Right atrium auricular region (tissue), 2 donors: Measurements from ENCODE around the gene CASP4. TPM values are rescaled to one million over a fixed set of nuclear protein-coding genes. Genes with fewer than 3 reads are reported as not detected.

Source experiments
- DNase-seq: peaks from one replicate; pipeline ENCODE4 v3.0.0-alpha.2; 2019; ENCODE audit warnings: low spot score
- H3K27ac ChIP-seq, 2 donors: fragments of 200-600 bp; sonication (generic); 1 replicate in 1 of 2; 2 replicates in 1 of 2; pipeline ENCODE4 v1.5.1; 2016 to 2019
- H3K27me3 ChIP-seq, 2 donors: fragments of 200-600 bp; sonication (generic); one replicate each; pipeline versions ENCODE4 v1.5.1 to v1.6.0; 2017 to 2019
- H3K36me3 ChIP-seq: fragments of 200-600 bp; sonication (generic); one replicate; pipeline ENCODE4 v1.5.1; 2016
- H3K4me1 ChIP-seq, 2 donors: fragments of 200-600 bp; sonication (generic); one replicate each; pipeline versions ENCODE4 v1.5.1 to v1.6.0; 2017 to 2019
- H3K4me3 ChIP-seq, 2 donors: fragments of 200-600 bp; sonication (generic); 1 replicate in 1 of 2; 2 replicates in 1 of 2; pipeline ENCODE4 v1.5.1; 2017 to 2019; ENCODE audit warnings: mild to moderate bottlenecking in 1 of 2, moderate library complexity in 1 of 2
- H3K9me3 ChIP-seq, 2 donors: fragments of 200-600 bp; sonication (generic); one replicate each; pipeline ENCODE4 v1.5.1; 2019
- CTCF ChIP-seq, 2 donors: fragments of 200-600 bp; sonication (generic); IDR thresholded peaks; one replicate each; pipeline ENCODE4 v1.5.1; 2019; ENCODE audit warnings: antibody characterized with exemption in 2 of 2
- total RNA-seq, 2 donors: library from RNA; depleted of rRNA; stranded (reverse); fragments of >200 nt; gene quantifications; one replicate each; pipeline ENCODE4 v1.1.0, GENCODE V29; 2016

CASP4 gene
- total RNA-seq, 2 donors from 2014 or later: 22.4 to 39.4 TPM

DNA sequence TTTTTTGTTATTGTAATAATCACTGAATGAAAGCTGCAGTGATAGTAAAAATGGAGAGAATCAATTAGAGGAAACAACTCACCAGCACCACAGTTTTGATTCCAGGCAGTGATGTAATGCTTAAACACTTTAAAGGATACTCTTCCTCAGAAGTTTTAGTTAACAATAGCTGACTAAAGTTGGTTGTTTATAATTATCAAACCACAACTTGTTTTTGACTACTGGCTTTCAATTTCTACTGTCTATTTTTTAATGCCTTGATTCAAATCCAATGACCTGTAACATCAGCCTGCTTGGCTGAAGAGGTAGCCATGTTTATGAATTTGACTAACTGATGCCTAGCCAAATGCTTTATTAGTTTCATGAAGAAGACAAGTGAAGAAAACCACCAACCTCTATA, 51.9 kb downstream of the CASP4 start:
- no peaks in the 10 kb centered on the region for H3K9me3 ChIP-seq
- no peak overlapping the region for H3K27ac ChIP-seq
- no peaks in the 10 kb centered on the region for H3K36me3 ChIP-seq
- no peaks in the 10 kb centered on the region for H3K27me3 ChIP-seq
- H3K4me1 ChIP-seq: peaks cover 0 to 4% of the 10 kb centered on the region in 2 donors
- no peak for TF ChIP-seq CTCF (IDR thresholded peaks at IDR 0.05)
- no peak for DNase-seq
- no peak overlapping the region for H3K4me3 ChIP-seq

- H3K36me3 ChIP-seq: no peaks in the 10 kb centered on the region
- no peak overlapping the region for H3K4me3 ChIP-seq
- peaks cover 0 to 2% of the 10 kb centered on the region in 2 donors for H3K4me1 ChIP-seq
- H3K27ac ChIP-seq: no peak overlapping the region
- no peaks in the 10 kb centered on the region for H3K27me3 ChIP-seq
- no peak for TF ChIP-seq CTCF (IDR thresholded peaks at IDR 0.05)
- no peak for DNase-seq
- H3K9me3 ChIP-seq: no peaks in the 10 kb centered on the region
Measured at GRCh38 chr11:104912102-104912501, 56.3 kb downstream of the CASP4 start.

GRCh38 chr11:104908186-104908531, 60.2 kb downstream of the CASP4 start:
- no peaks in the 10 kb centered on the region for H3K4me1 ChIP-seq
- H3K27ac ChIP-seq: no peak overlapping the region
- no peaks in the 10 kb centered on the region for H3K36me3 ChIP-seq
- H3K4me3 ChIP-seq: no peak overlapping the region
- DNase-seq: no peak
- H3K9me3 ChIP-seq: no peaks in the 10 kb centered on the region
- TF ChIP-seq CTCF (IDR thresholded peaks at IDR 0.05): no peak
- no peaks in the 10 kb centered on the region for H3K27me3 ChIP-seq

DNA sequence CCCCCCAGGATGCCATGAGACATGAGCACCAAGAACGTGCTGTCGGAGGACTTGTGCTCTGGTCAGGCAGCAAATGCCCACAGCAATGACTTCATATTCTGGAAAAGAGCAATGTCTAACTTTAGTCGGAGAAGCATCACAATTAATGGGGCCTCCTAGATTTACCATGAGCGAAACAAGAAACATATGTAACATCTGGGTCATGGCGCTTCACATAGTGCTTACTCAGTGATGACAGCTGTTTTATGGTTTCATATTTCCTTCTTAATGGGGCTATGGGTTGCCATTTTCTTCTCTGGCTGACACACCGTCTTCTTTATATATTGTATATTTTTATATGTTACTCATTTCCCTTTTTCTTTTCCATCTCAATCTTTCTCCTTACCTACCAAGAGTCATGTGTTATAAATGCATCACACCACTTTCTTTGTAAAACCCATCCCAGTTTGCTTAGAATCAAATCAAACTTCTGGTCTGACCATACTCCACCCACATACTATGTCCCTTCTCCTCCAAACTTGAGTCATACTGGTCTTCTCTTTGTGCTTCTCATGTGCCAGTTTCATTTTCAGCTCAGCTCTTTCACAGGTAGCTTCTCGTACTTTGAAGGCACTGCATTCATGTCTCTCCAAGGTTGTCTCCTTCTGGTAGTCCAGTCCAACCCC, 60.7 kb downstream of the CASP4 start:
- no peak for DNase-seq
- H3K27me3 ChIP-seq: no peaks in the 10 kb centered on the region
- no peak for TF ChIP-seq CTCF (IDR thresholded peaks at IDR 0.05)
- no peaks in the 10 kb centered on the region for H3K9me3 ChIP-seq
- H3K27ac ChIP-seq: no peak overlapping the region
- H3K4me3 ChIP-seq: no peak overlapping the region
- no peaks in the 10 kb centered on the region for H3K36me3 ChIP-seq
- no peaks in the 10 kb centered on the region for H3K4me1 ChIP-seq

GRCh38 chr11:104905271-104905670, 63.1 kb downstream of the CASP4 start:
- Histone ChIP-seq H3K36me3 (no peaks in the 10 kb centered on the region), H3K27me3 (no peaks in the 10 kb centered on the region), H3K9me3 (no peaks in the 10 kb centered on the region), H3K27ac (no peak overlapping the region), H3K4me3 (no peak overlapping the region), H3K4me1 (no peaks in the 10 kb centered on the region)
- DNase-seq: no peak
- no peak for TF ChIP-seq CTCF (IDR thresholded peaks at IDR 0.05)

GRCh38 chr11:104899226-104899625, 69.1 kb downstream of the CASP4 start:
- Histone ChIP-seq H3K36me3 (no peaks in the 10 kb centered on the region), H3K9me3 (no peaks in the 10 kb centered on the region), H3K27me3 (no peaks in the 10 kb centered on the region), H3K4me1 (peaks cover 0 to 12% of the 10 kb centered on the region in 2 donors), H3K4me3 (no peak overlapping the region), H3K27ac (peak overlapping the region in 1 of 2 donors; percentile 66)
- no peak for TF ChIP-seq CTCF (IDR thresholded peaks at IDR 0.05)
- DNase-seq: no peak
